DMS53 (cell line): ENCODE data around the gene IMPDH1.

Experiments
- DNase-seq: peaks from one replicate; lab custom pipeline; 2025; lab: John Stamatoyannopoulos, UW

IMPDH1 gene

DNA sequence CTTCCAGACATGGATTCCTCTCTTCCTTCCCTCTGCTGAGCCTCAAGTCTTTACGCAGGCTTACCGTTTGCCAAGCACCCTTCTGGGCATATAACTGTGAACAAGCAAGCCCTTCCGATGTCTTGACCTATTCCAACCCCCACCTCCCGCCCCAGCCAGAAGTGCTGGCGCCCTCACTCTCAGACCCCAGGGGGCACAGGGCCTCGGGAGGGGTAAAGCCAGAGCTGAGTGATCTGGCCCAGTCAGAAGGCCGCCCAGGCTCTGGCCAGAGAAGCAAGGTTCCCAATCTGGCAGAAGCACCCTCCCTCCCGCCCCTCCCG, 49.5 kb downstream of the IMPDH1 start:
- no peak for DNase-seq

DNA sequence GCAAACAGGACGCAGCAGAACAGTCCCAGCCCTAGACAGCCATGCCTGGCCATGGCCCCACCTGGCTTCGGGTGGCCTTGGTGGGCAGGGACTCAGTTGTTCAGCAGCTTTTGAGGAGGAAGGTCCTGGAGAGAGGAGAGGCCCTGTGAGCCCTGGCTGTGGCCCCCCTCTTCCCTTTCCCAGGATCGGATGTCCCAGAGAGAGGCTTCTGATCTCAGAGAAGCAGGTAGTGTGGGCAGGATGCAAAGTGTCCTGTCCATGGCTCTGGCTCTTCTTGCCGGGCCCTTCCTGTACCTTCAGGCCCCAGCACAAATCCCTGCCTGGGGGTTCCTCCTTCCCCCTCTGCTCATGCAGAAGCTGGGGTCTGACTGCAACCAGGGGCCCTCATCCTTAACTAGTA, 49.8 kb downstream of the IMPDH1 start:
- no peak for DNase-seq

DNA sequence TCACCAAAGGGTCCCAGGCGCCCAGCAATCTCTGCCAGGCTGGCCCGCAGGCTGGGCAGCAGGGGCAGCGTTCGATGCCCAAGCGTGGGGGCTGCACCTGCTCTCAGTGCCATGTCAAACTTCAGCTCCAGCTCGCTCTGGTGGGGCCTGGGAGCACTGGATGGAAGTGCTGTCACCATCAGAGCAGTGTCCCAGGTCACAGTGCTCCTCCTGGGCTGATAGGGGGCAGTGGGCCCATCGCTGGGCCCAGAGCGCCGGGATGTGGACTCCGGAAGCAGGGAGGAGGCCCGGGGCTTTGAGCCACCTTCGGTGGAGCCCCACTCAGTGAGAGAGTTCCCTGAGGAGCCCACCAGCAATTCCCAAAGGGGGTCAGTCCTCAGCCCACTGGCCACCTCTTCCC, 50.4 kb downstream of the IMPDH1 start:
- no peak for DNase-seq

- DNase-seq, result no peak
Measured at GRCh38 chr7:128358233-128358632, 51.5 kb downstream of the IMPDH1 start.

- no peak for DNase-seq
Measured at GRCh38 chr7:128357217-128357613, 52.6 kb downstream of the IMPDH1 start.

DNA sequence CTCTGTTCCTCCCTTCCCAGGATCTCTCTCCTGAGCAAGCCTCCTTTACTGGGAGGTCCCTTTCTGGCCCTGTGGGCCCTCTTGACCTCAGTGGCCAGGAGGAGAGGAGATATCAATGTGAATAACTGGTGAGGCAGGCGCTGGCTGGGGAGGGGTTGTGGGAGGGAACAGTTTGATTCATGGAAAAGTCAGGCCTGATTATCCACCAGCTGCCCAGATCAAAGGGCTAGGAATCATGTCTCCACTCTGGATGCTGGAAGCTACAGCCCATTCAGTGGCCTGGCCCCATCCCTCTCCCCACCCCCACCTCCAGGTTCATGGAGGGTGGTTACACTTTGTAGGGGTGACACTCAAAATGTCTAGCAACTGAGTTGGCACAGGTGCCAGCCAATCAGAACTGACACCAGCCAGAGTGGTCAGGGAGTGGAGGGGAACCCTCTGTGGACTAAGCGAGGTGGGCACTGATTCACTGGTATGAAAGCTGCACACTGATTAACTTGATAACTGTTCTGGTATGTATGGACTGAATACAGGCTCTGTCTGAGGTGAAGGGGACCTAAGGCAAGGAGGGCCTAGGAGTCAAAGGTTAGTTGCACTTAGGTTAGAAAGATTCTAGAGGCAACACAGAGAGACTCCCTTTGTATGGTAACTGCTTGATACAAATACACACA, 53.1 kb downstream of the IMPDH1 start:
- DNase-seq, result no peak

DNA sequence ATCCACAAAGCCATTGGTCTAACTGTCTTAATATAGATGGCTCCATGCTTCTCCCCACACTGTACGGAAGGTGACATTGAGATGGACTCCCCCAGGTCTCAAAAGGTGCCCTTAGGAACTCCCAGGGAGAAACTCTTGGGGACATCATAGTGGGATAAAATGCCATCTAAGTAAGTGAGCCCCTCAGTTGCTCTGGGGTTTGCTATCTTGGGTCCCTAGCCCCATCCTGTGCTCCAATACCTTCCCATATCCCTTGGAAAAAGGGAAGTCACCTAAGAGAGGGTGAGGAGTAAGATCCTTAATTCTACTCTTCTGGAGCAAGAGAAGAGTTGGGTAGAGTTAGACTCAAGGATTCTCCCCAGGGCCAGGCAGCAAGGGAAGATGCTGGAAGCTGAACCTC, 56.2 kb downstream of the IMPDH1 start:
- DNase-seq, result no peak

DNA sequence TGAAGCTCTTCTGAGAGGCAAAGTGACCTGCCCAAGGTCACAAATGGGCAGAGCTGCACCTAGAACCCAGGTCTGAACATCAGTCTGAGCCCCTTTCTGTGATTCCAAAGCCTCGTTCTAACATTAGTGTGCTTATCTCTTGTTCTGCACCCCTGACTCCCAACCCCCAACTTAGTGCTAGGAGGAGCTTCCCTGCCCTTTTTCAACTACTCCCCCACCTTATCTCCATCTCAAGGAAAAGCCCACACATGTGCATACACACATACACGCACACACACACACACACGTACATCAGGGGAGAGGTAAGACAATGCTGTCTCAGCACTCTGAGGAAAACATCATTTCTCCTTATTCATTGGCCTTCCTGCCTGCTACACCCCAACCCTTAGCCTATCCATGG, 56.6 kb downstream of the IMPDH1 start:
- no peak for DNase-seq

GRCh38 chr7:128352636-128353035, 57.1 kb downstream of the IMPDH1 start:
- no peak for DNase-seq

DNA sequence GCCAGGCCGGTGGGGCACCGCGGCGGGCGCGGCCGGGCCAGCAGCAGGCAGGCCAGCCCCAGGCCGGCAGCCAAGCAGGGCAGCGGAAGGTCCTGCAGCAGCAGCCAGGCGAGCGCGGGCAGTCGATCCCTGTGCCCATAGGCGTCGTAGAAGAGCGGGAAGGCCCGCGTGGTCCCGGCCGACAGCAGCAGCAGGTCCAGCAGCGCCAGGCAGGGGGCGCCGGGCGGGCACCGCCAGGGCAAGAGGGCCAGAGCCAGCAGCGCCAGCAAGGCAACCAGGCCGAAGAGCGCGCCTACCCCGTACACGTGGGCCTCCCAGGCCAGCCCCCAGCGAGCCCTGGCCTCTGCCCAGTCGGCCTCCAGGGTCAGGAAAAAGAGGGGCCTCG, 57.6 kb downstream of the IMPDH1 start:
- DNase-seq, result peak; percentile 95

GRCh38 chr7:128351296-128352152, 58.3 kb downstream of the IMPDH1 start:
- peak; percentile 67 for DNase-seq

GRCh38 chr7:128350708-128351295, 59.0 kb downstream of the IMPDH1 start:
- DNase-seq, result no peak

- DNase-seq, result no peak
Measured at GRCh38 chr7:128349466-128349825, 60.3 kb downstream of the IMPDH1 start.

DNA sequence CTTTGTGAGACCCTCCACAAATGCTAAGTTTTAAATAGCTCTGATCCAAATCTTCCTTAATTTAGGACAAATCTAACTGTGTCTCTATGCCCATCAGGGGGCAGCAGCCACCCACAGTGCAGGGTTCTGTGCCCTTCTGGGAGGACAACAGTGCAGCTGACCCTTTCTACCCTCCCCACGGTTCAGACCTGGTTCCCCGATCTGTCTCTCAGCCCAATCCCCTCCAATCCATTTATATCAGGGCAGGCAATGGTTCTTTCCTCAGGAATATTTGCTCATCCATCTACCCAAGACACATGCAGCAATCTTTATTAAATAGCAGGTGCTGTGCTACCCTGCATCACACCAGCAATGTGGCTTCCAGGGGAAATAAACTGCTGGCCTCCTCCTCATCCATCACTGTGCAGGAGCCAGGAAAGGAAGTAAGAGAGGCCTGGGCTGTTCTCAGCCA, 62.1 kb downstream of the IMPDH1 start:
- peak; percentile 83 for DNase-seq

DNA sequence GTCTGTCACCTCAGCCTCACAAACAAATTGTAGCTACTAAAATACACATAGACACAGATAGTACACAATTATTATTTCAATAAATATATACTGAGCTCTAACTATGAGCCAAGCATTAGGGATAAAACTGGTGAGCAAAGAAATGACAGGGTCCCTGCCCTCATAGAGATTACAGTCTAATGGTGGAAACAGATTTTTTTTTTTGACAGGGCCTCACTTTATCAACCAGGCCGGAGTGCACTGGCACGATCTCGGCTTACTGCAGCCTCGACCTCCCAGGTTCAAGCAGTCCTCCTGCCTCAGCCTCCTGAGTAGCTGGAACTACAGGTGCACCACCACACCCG, 65.4 kb downstream of the IMPDH1 start:
- no peak for DNase-seq

- peak; percentile 98 for DNase-seq
Measured at GRCh38 chr7:128343554-128344430, 66.0 kb downstream of the IMPDH1 start, which contains the start of gene RBM28. RBM28 (minus strand) TSS chr7:128343908; CDS start chr7:128343793, 115 bp downstream.
